GM12878 (cell line): ENCODE results near the gene METTL21C. TPM values are rescaled to one million over a fixed set of nuclear protein-coding genes. Genes with fewer than 3 reads are reported as not detected.

Experiments
- ATAC-seq: fragments of 200-7000 bp; cut with Tn5 transposase; 3 replicates; pipeline ENCODE4 v1.9.1; 2020; ENCODE audit warnings: mild to moderate bottlenecking, moderate library complexity
- BruUV-seq: library from RNA; stranded (reverse); fragments of 400-500 nt; replicated peaks from 2 replicates; lab custom pipeline; 2021; lab: Mats Ljungman, UMichigan
- CTCF ChIA-PET: fragments of 300-600 bp; sonication (Branson Sonifier 250); formaldehyde crosslinking; extraction: SDS; loops from one replicate; lab custom pipeline; 2021; ENCODE audit warnings: inconsistent platforms; lab: Yijun Ruan, JAX
- POLR2A ChIA-PET: fragments of 350-600 bp; formaldehyde crosslinking; extraction: SDS; loops from one replicate; lab custom pipeline; 2021; ENCODE audit warnings: inconsistent platforms; lab: Charles Lee
- RAD21 ChIA-PET: fragments of 300-600 bp; sonication (Branson Sonifier 250); formaldehyde crosslinking; loops from one replicate; lab custom pipeline; 2023; ENCODE audit warnings: antibody characterized with exemption; ENCODE audit not compliant: unreplicated experiment; lab: Charles Lee
- SMC1A ChIA-PET: fragments of 300-600 bp; sonication (Branson Sonifier 250); formaldehyde crosslinking; loops from one replicate; lab custom pipeline; 2023; ENCODE audit not compliant: unreplicated experiment, uncharacterized antibody; lab: Charles Lee
- DNase-seq: peaks from one replicate; pipeline ENCODE4 v3.0.0-alpha.2; 2011; ENCODE audit warnings: low read depth, low spot score
- FAIRE-seq: peaks from 3 replicates; lab custom pipeline; 2011; peaks lifted over from hg19 to GRCh38; lab: Jason Lieb, UNC
- H2AFZ ChIP-seq: 2 replicates; pipeline ENCODE4 v1.6.0; 2011; ENCODE audit warnings: low read depth, low read length, control low read depth; ENCODE audit not compliant: control insufficient read depth
- H3K27ac ChIP-seq: 2 replicates; pipeline ENCODE4 v1.5.1; 2011; ENCODE audit warnings: control low read depth; ENCODE audit not compliant: control insufficient read depth, insufficient read depth
- H3K27me3 ChIP-seq, 2 experiments: replicated peaks in 1 of 2; 2 replicates each; pipeline versions ENCODE4 v1.6.0 to v1.6.1; 2011; ENCODE audit warnings: low read length in 1 of 2; ENCODE audit not compliant: control insufficient read depth in 2 of 2, insufficient read depth in 2 of 2
- H3K36me3 ChIP-seq, 2 experiments: 2 replicates each; pipeline ENCODE4 v1.5.1; 2011; ENCODE audit warnings: low read length in 1 of 2; ENCODE audit not compliant: control insufficient read depth in 2 of 2, insufficient read depth in 2 of 2
- H3K4me1 ChIP-seq: 2 replicates; pipeline ENCODE4 v1.6.1; 2011; ENCODE audit warnings: mild to moderate bottlenecking, low read length, moderate library complexity, mixed read lengths; ENCODE audit not compliant: control insufficient read depth, insufficient read depth
- H3K4me2 ChIP-seq: 2 replicates; pipeline ENCODE4 v1.6.0; 2011; ENCODE audit warnings: control low read depth; ENCODE audit not compliant: control insufficient read depth, insufficient read depth
- H3K4me3 ChIP-seq: fragments of 200-600 bp; sonication (generic); 2 replicates; pipeline ENCODE4 v1.5.1; 2016
- H3K79me2 ChIP-seq: 2 replicates; pipeline ENCODE4 v1.6.0; 2011; ENCODE audit warnings: low read length; ENCODE audit not compliant: control insufficient read depth, insufficient read depth
- H3K9ac ChIP-seq: 2 replicates; pipeline ENCODE4 v1.8.0; 2011; ENCODE audit warnings: low read length, control low read depth, mixed read lengths; ENCODE audit not compliant: control insufficient read depth, insufficient read depth
- H3K9me3 ChIP-seq: replicated peaks from 3 replicates; pipeline ENCODE4 v1.5.1; 2011; ENCODE audit warnings: mild to moderate bottlenecking, low read length; ENCODE audit not compliant: control insufficient read depth, insufficient read depth
- H4K20me1 ChIP-seq: 2 replicates; pipeline ENCODE4 v1.6.0; 2011; ENCODE audit not compliant: control insufficient read depth, insufficient read depth
- CEBPB ChIP-seq, 2 experiments: fragments of 150-350 bp in 1 of 2; IDR thresholded peaks; 2 replicates each; pipeline ENCODE4 v1.6.1; 2012 to 2014; ENCODE audit warnings: low read depth in 2 of 2, low read length in 2 of 2, borderline replicate concordance in 1 of 2, inconsistent platforms in 1 of 2
- MTA3 ChIP-seq: IDR thresholded peaks from 2 replicates; pipeline ENCODE4 v1.6.1; 2012; ENCODE audit warnings: low read length, inconsistent platforms, borderline replicate concordance
- NFYB ChIP-seq: IDR thresholded peaks from 2 replicates; pipeline ENCODE4 v1.6.1; 2011; ENCODE audit warnings: low read depth, mild to moderate bottlenecking, low read length, improper control_type of control experiment, moderate library complexity; ENCODE audit not compliant: insufficient read depth
- NRF1 ChIP-seq: conservative IDR thresholded peaks from 2 replicates; pipeline ENCODE4 v1.6.1; 2011; ENCODE audit warnings: mild to moderate bottlenecking, low read depth, low read length, improper control_type of control experiment
- WGBS: methylation state at CpG from one replicate; pipeline ENCODE4 v1.1.6; 2016; ENCODE audit warnings: low lambda C conversion rate; ENCODE audit not compliant: insufficient replicate concordance, insufficient coverage; ENCODE audit errors: missing lambda C conversion rate; 5-methylcytosine and 5-hydroxymethylcytosine counted together
- in situ Hi-C: fragments of 300-500 bp; cut with MboI; formaldehyde crosslinking; loops from 9 replicates; pipeline ENCODE4 v1.14.3; 2018; ENCODE audit warnings: mixed read lengths
- intact Hi-C: fragments of 100-400 bp; cut with micrococcal nuclease; formaldehyde crosslinking; loops from one replicate; pipeline ENCODE4 v1.14.2; 2022; ENCODE audit not compliant: unreplicated experiment
- polyA plus RNA-seq, 11 experiments: library from polyadenylated mRNA; depleted of rRNA in 4 of 11; unstranded in 6 of 11; stranded (reverse) in 5 of 11; fragments of >200 nt; fragmentation: Nextera tagmentation in 4 of 11; fragmentation: Illumina TruSeq in 1 of 11; extraction: Ambion mirVana in 4 of 11; extraction: Trizol in 1 of 11; gene quantifications; 1 replicate in 1 of 11; 2 replicates in 10 of 11; pipeline versions ENCODE4 v1.2.1 to v1.2.3, GENCODE V29; 2011 to 2016; ENCODE audit warnings: inconsistent platforms in 2 of 11, missing spikeins in 2 of 11, low read depth in 1 of 11
- total RNA-seq, 4 experiments: library from RNA; depleted of rRNA in 3 of 4; stranded (reverse); fragments of >200 nt in 3 of 4; fragmentation: Illumina TruSeq in 1 of 4; extraction: Trizol in 1 of 4; gene quantifications; 2 replicates each; pipeline versions ENCODE4 v1.2.1 to v1.2.3, GENCODE V29; 2013 to 2021

METTL21C gene
- total and polyA plus RNA-seq, 10 of the 15 experiments (the other 5 are each of a cell fraction or from before 2014, with no cell fraction given), result 0.13 TPM; not detected in 9

GRCh38 chr13:102682211-102682610, 12.6 kb downstream of the METTL21C start (continued):
- TF ChIP-seq NRF1 (no peak), CEBPB (IDR thresholded peaks at IDR 0.05; ENCODE audit: borderline replicate concordance in 1 of 2, low read depth in 2 of 2, low read length in 2 of 2) (no peak)

DNA sequence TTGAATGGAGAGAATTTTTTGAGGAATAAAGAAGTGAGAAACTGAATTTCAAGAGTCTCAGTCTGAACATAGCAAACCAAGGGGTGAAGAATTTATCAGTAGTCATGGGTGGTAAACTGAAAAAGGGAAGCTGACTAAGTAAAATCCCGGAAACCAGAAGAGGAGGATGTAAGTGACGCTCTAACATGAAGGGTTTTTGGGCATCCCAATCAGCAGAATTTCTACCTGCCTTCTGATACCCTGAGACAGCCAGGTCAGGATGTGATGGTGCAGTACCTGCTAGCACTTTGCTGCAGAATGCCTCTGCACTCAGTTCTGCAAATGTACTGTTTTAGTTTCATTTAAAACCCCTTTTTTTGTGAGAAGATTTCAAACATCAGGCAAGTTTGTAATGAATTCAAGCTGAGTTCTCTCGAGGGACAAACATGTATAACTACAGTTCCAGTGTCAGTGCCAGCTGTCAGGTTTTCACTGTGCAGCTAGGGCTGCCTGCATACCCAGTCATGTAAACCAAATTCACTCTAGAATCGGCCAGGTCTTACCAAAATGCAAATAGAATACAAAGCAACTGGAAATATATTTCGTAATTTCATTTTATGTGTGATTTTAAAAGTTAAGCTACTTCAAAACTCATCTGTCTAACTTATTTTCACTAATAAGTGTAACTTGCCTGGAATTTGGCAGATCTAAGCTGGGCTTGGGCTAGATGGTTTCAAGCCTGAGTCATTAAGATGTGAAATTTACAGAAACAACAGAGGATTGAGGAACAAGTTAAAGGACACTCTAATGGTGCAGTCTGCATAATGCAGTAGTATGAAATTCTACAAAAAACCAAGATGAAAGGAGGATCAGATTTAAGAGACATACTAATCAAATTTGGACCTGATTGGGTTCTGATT, 13.8 kb downstream of the METTL21C start:
- in situ Hi-C loops (no loop called here), intact Hi-C loops (no loop called here)
- no peaks in the 10 kb centered on the region for H3K27me3 ChIP-seq
- ChIA-PET RAD21 (interaction anchor here (0.6 kb wide), 1 partner anchor 9 kb away, joined by 3 read pairs; no protein-coding TSS in a partner anchor), CTCF (no interaction called here), SMC1A (interaction anchor here (1.2 to 3.0 kb wide), 3 partner anchors 90 to 176 kb away, joined by 3 to 9 read pairs (median 3); no protein-coding TSS in a partner anchor), POLR2A (no interaction called here)
- H3K79me2 ChIP-seq, result no peaks in the 10 kb centered on the region
- no peak overlapping the region for H2AFZ ChIP-seq
- TF ChIP-seq NFYB (no peak), MTA3 (peak; percentile 50; the same call in 1 of the 2 replicates)
- DNase-seq (no peak), FAIRE-seq (no peak), ATAC-seq (peak; percentile 54)
- no peak overlapping the region for H3K27ac ChIP-seq
- no TSS peak for BruUV-seq
- 32% methylated on average over 5 of the region's 5 CpGs for WGBS
- no peaks in the 10 kb centered on the region for H4K20me1 ChIP-seq
- peaks cover 0 to 13% of the 10 kb centered on the region in 2 experiments; a peak in 3 of 4 replicates for H3K36me3 ChIP-seq
- H3K4me3 ChIP-seq, result no peak overlapping the region
- H3K4me2 ChIP-seq, result no peak overlapping the region
- H3K9ac ChIP-seq, result no peak overlapping the region
- no peaks in the 10 kb centered on the region for H3K9me3 ChIP-seq
- H3K4me1 ChIP-seq, result no peaks in the 10 kb centered on the region
